WTC11 (cell line): ENCODE results near the gene CRYGN.

ENCODE experiments used
- CREB1 ChIP-seq: sonication (generic); formaldehyde crosslinking; IDR thresholded peaks from 2 replicates; pipeline ENCODE4 v1.8.0; 2023; ENCODE audit warnings: mild to moderate bottlenecking, missing genetic modification reagents
- CREM ChIP-seq: sonication (generic); formaldehyde crosslinking; IDR thresholded peaks from 2 replicates; pipeline ENCODE4 v1.8.1; 2022; ENCODE audit warnings: mild to moderate bottlenecking, missing genetic modification reagents, moderate library complexity
- FOXK1 ChIP-seq: sonication (generic); formaldehyde crosslinking; IDR thresholded peaks from 2 replicates; pipeline ENCODE4 v1.8.0; 2022; ENCODE audit warnings: mild to moderate bottlenecking, moderate library complexity, missing genetic modification reagents
- JUN ChIP-seq: sonication (generic); formaldehyde crosslinking; IDR thresholded peaks from 2 replicates; pipeline ENCODE4 v1.8.0; 2023; ENCODE audit warnings: mild to moderate bottlenecking, missing genetic modification reagents
- KAT7 ChIP-seq: sonication (generic); formaldehyde crosslinking; IDR thresholded peaks from 2 replicates; pipeline ENCODE4 v1.8.1; 2023; ENCODE audit warnings: missing genetic modification reagents, mild to moderate bottlenecking, borderline replicate concordance
- NFE2L1 ChIP-seq: sonication (generic); formaldehyde crosslinking; IDR thresholded peaks from 2 replicates; pipeline ENCODE4 v1.8.1; 2023; ENCODE audit warnings: missing genetic modification reagents
- NR3C1 ChIP-seq: sonication (generic); formaldehyde crosslinking; conservative IDR thresholded peaks from 2 replicates; pipeline ENCODE4 v1.8.1; 2023; ENCODE audit warnings: low read depth, mild to moderate bottlenecking, missing genetic modification reagents
- SP1 ChIP-seq: sonication (generic); formaldehyde crosslinking; conservative IDR thresholded peaks from 2 replicates; pipeline ENCODE4 v1.8.1; 2022; ENCODE audit warnings: missing genetic modification reagents
- TCF7 ChIP-seq: sonication (generic); formaldehyde crosslinking; IDR thresholded peaks from 2 replicates; pipeline ENCODE4 v1.8.0; 2022; ENCODE audit warnings: mild to moderate bottlenecking, low read depth, missing genetic modification reagents, moderate library complexity
- TF ChIP-seq, protein P1 (sequence below): sonication (generic); formaldehyde crosslinking; IDR thresholded peaks from 2 replicates; pipeline ENCODE4 v1.8.1; 2023; ENCODE audit warnings: mild to moderate bottlenecking, missing genetic modification reagents, moderate library complexity
- TF ChIP-seq, protein P2 (sequence below): sonication (generic); formaldehyde crosslinking; IDR thresholded peaks from 2 replicates; pipeline ENCODE4 v1.8.1; 2022; ENCODE audit warnings: mild to moderate bottlenecking, moderate library complexity, missing genetic modification reagents
- TF ChIP-seq, protein P3 (sequence below): fragments of 200-600 bp; IDR thresholded peaks from 2 replicates; pipeline ENCODE4 v1.8.0; 2022; ENCODE audit warnings: antibody characterized with exemption
- TF ChIP-seq, protein P4 (sequence below): sonication (generic); formaldehyde crosslinking; IDR thresholded peaks from 2 replicates; pipeline ENCODE4 v1.8.1; 2023; ENCODE audit warnings: mild to moderate bottlenecking, moderate library complexity, missing genetic modification reagents
- TF ChIP-seq, protein P5 (sequence below): sonication (generic); formaldehyde crosslinking; IDR thresholded peaks from 2 replicates; pipeline ENCODE4 v1.8.0; 2023; ENCODE audit warnings: mild to moderate bottlenecking, missing genetic modification reagents

DNA sequence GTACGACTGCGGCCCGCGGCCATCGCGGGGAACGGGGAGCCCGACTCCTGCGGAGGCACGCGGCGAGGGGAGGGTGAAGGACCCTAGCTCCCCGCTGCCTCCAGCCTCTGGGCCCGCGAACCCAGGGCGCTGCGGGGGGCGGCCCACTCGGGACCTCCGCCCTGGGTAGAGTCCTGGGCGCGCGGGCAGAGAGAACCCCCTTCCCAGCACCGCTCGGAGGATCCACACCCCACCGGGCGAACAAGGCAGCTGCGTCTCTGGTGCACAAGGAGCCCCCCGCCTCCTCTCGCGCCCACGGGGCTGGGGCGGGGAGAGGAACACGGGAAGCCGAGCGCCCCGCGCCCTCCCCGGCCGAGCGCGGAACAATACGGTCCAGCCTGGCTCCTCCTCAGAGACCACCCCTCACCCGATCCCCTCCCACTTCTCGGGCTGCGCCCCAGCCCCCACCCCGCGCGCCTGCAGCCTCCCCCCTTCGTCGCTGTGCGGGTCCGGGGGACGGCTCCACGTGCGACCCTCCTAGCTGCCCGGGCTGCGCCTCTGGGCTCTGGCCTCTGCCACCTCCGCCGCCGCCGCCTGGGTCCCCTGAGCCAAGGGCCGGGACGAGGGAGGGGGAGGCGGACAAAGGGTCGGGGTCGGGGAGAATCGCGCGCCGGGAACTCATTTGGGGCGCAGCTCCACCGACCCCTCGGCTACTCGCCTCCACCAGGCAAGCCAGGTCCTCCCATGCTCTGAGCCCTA, 30.1 kb downstream of the CRYGN start, which contains the start of gene WDR86:
- TF ChIP-seq, protein P1, sequence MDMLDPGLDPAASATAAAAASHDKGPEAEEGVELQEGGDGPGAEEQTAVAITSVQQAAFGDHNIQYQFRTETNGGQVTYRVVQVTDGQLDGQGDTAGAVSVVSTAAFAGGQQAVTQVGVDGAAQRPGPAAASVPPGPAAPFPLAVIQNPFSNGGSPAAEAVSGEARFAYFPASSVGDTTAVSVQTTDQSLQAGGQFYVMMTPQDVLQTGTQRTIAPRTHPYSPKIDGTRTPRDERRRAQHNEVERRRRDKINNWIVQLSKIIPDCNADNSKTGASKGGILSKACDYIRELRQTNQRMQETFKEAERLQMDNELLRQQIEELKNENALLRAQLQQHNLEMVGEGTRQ (CRISPR knock-in tag) = no peak
- TF ChIP-seq KAT7 (CRISPR knock-in tag) (no peak), CREM (CRISPR knock-in tag) (no peak), NR3C1 (CRISPR knock-in tag) (no peak), FOXK1 (CRISPR knock-in tag) (peak; percentile 3; the same call in 1 of the 2 replicates), SP1 (CRISPR knock-in tag) (peak; percentile 43), CREB1 (0 out of 2 replicates have a peak, but pooled peaks have one; percentile 8), NFE2L1 (CRISPR knock-in tag) (no peak), TCF7 (CRISPR knock-in tag) (no peak), JUN (no peak)
- TF ChIP-seq, protein P2, sequence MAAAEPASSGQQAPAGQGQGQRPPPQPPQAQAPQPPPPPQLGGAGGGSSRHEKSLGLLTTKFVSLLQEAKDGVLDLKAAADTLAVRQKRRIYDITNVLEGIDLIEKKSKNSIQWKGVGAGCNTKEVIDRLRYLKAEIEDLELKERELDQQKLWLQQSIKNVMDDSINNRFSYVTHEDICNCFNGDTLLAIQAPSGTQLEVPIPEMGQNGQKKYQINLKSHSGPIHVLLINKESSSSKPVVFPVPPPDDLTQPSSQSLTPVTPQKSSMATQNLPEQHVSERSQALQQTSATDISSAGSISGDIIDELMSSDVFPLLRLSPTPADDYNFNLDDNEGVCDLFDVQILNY (CRISPR knock-in tag) = peak; percentile 56; the same call in 1 of the 2 replicates
- TF ChIP-seq, protein P3, sequence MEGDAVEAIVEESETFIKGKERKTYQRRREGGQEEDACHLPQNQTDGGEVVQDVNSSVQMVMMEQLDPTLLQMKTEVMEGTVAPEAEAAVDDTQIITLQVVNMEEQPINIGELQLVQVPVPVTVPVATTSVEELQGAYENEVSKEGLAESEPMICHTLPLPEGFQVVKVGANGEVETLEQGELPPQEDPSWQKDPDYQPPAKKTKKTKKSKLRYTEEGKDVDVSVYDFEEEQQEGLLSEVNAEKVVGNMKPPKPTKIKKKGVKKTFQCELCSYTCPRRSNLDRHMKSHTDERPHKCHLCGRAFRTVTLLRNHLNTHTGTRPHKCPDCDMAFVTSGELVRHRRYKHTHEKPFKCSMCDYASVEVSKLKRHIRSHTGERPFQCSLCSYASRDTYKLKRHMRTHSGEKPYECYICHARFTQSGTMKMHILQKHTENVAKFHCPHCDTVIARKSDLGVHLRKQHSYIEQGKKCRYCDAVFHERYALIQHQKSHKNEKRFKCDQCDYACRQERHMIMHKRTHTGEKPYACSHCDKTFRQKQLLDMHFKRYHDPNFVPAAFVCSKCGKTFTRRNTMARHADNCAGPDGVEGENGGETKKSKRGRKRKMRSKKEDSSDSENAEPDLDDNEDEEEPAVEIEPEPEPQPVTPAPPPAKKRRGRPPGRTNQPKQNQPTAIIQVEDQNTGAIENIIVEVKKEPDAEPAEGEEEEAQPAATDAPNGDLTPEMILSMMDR = no peak
- TF ChIP-seq, protein P4, sequence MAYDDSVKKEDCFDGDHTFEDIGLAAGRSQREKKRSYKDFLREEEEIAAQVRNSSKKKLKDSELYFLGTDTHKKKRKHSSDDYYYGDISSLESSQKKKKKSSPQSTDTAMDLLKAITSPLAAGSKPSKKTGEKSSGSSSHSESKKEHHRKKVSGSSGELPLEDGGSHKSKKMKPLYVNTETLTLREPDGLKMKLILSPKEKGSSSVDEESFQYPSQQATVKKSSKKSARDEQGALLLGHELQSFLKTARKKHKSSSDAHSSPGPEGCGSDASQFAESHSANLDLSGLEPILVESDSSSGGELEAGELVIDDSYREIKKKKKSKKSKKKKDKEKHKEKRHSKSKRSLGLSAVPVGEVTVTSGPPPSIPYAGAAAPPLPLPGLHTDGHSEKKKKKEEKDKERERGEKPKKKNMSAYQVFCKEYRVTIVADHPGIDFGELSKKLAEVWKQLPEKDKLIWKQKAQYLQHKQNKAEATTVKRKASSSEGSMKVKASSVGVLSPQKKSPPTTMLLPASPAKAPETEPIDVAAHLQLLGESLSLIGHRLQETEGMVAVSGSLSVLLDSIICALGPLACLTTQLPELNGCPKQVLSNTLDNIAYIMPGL (CRISPR knock-in tag) = peak; percentile 73; the same call in 1 of the 2 replicates
- TF ChIP-seq, protein P5, sequence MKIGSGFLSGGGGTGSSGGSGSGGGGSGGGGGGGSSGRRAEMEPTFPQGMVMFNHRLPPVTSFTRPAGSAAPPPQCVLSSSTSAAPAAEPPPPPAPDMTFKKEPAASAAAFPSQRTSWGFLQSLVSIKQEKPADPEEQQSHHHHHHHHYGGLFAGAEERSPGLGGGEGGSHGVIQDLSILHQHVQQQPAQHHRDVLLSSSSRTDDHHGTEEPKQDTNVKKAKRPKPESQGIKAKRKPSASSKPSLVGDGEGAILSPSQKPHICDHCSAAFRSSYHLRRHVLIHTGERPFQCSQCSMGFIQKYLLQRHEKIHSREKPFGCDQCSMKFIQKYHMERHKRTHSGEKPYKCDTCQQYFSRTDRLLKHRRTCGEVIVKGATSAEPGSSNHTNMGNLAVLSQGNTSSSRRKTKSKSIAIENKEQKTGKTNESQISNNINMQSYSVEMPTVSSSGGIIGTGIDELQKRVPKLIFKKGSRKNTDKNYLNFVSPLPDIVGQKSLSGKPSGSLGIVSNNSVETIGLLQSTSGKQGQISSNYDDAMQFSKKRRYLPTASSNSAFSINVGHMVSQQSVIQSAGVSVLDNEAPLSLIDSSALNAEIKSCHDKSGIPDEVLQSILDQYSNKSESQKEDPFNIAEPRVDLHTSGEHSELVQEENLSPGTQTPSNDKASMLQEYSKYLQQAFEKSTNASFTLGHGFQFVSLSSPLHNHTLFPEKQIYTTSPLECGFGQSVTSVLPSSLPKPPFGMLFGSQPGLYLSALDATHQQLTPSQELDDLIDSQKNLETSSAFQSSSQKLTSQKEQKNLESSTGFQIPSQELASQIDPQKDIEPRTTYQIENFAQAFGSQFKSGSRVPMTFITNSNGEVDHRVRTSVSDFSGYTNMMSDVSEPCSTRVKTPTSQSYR (CRISPR knock-in tag) = no peak
